Bone marrow (tissue), 2 donors: Measurements from ENCODE around the gene ARRDC1.

ENCODE experiments used
- DNase-seq, 2 donors: peaks; one replicate each; lab custom pipeline; 2025; lab: John Stamatoyannopoulos, UW

ARRDC1 gene

DNA sequence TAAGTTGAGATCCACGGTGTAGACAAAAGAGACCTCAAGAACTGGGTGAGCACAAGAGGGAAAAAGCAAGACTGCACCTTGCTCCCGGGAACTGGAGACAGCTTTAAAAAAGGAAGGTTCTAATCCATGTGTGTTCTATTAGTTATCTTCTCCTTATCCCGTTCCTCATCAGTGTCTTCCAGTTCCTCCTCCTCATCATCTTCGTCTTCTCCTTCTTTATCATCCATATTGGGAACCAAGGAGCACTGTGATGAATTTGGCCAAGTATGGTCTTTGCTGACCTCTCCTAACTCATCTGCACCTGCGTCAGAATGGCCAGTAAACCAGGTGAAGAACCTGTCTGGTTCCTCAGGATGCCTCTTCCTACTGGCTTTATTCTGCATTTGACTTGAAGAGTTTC, 35.4 kb downstream of the ARRDC1 start:
- DNase-seq, result no peak

DNA sequence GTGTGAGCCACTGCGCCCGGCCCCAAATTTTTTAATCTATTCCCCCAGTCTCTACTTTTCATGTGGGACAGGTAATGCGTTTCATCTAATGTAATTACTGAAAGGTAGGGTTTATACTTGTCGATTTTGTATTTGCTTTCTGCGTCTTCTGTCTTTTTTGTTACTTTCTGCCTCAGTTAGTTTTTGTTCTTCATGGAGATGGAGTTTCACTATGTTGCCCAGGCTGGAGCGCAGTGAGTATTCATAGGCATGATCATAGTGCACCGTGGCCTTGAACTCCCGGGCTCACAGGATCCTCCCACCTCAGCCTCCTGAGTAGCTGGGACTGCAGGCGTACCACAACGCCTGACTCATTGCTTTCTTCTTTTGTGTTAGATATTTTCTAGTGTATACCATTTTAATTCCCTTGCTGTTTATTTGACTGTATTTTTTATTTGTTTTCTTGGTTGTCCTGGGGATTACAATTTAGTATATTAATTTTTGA, 36.7 kb downstream of the ARRDC1 start:
- no peak for DNase-seq

DNA sequence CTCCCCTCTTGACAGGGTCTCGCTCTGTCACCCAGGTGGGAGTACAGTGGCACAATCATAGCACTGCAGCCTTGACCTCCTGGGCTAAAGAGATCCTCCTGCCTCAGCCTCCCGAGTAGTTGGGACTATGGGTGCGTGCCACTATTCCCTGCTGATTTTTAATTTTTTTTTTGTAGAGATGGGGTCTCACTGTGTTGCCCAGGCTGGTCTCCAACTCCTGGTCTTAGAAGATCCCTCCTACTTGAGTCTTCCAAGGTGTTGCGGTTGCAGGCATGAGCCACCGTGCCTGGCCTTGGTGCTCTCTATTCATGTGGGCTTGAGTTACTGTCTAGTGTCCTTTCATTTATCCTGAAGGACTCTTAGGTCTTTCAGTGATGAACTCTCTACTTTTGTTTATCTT, 37.4 kb downstream of the ARRDC1 start:
- no peak for DNase-seq

- no peak for DNase-seq
These were observed 38.4 kb downstream of the ARRDC1 start for GRCh38 chr9:137643921-137644320.

- DNase-seq, result no peak
These were observed 39.7 kb downstream of the ARRDC1 start for GRCh38 chr9:137645211-137645610.

DNA sequence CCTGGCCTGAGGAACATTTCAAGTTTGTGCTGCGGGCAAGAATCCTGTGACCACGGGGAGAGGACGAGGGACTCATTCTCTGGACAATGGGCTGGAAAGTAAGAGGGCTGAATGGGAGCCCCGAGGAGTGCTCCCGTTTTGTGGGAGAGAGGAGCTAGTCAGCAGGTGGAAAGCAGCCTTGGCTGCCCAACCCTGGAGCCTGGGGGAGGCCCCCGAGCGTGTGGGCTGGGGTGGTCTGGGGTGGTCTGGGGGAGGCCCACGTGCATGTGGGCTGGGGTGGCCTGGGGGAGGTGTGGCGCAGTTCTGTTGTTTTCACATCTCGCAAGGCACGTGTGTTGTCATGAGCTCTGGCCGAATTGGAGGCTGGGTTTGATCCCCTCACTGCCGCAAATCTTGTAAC, 40.9 kb downstream of the ARRDC1 start:
- DNase-seq, result no peak

GRCh38 chr9:137647096-137647714, 41.7 kb downstream of the ARRDC1 start:
- peak in 1 of 2 donors; percentile 19 for DNase-seq

GRCh38 chr9:137648396-137648795, 42.9 kb downstream of the ARRDC1 start:
- DNase-seq, result no peak

- DNase-seq, result no peak
These were observed 44.1 kb downstream of the ARRDC1 start for GRCh38 chr9:137649553-137649952.

DNA sequence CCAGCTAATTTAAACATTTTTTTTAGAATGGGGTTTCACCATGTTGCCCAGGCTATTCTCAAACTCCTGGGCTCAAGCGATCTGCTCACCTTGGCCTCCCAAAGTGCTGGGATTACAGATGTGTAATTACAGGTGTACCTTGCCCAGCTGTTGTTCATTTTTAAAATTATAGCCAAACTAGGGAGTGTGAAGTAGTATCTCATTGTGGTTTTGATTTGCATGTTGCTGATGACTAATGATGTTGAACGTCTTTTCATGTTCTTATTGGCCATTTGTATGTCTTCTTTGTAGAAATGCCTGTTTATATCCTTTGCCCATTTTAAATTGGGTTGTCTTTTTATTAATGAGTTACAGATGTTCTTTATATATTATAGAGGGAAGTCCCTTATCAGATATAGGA, 44.8 kb downstream of the ARRDC1 start:
- DNase-seq, result no peak

DNA sequence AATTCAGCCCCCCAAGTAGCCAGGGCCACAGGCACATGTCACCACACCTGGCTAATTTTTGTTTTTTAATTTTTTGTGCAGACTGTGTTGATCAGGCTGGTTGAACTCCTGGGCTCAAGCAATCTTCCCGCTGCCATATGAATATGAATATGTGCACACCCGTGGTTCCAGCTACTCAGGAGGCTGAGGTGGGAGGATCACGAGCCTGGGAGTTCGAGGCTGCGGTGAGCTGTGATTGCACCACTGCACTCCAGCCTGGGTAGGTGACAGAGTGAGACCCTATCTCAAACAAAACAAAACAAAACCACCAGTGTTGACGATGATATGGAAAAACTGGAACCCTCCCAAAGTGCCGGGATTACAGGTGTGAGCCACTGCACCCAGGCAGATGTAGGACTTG, 45.3 kb downstream of the ARRDC1 start:
- DNase-seq, result no peak

- no peak for DNase-seq
These were observed 50.9 kb downstream of the ARRDC1 start for GRCh38 chr9:137656416-137656815.

- DNase-seq, result no peak
These were observed 52.1 kb downstream of the ARRDC1 start for GRCh38 chr9:137657606-137658005.

GRCh38 chr9:137658781-137659180, 53.3 kb downstream of the ARRDC1 start:
- DNase-seq, result peak in 1 of 2 donors; percentile 5

GRCh38 chr9:137660144-137660543, 54.7 kb downstream of the ARRDC1 start:
- no peak for DNase-seq

DNA sequence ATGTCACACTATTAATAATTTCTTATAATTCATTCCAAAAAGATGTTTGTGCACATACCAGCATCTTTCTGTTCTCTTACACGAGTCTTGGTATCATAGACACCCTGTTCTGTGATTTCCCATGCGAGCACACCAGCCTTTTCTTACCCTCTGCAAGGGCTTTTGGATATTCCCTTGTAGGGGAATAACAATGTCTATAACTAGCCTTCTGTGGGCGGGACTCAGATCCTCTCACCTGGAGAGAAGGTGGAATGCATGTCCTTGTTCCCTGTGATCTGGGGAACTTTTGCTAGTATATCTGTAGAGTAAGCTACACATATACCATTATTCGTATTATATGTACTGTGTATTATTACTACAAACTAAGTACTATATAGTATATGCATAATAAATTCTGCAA, 58.1 kb downstream of the ARRDC1 start:
- no peak for DNase-seq

DNA sequence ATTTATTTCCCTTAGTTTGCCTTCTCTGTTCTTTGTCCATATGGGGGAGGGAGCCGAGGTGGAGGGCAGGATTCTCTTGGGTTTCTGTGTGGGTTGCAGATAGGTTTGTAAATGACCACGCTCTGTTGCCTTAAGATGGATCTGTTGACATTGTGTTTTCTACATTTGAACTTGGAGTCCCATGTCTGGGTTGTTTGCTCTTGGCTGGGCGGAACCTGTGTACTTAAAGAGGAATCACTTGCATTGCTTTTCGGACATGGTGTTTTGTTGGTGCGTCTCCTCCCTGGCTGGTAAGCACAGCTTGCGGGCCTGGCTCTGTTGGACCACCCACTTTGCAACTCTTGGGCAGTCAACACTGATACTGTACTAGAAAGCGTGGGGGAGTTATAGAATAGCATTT, 59.2 kb downstream of the ARRDC1 start:
- DNase-seq, result no peak
